K562 (cell line): ENCODE data around the gene LOC128125822.

Experiments
- ATAC-seq: fragments of 200-7000 bp; cut with Tn5 transposase; 3 replicates; pipeline ENCODE4 v1.9.1; 2020; ENCODE audit warnings: moderate library complexity
- BruUV-seq: library from RNA; stranded (reverse); fragments of 400-500 nt; replicated peaks from 2 replicates; lab custom pipeline; 2021; lab: Mats Ljungman, UMichigan
- CTCF ChIA-PET: fragments of 300-600 bp; formaldehyde crosslinking; extraction: SDS; loops from one replicate; lab custom pipeline; 2021; ENCODE audit warnings: low intra/inter-chr PET ratio; lab: Yijun Ruan, JAX
- POLR2A ChIA-PET: fragments of 300-600, 350-650 bp; sonication (Branson Sonifier 250); formaldehyde crosslinking; extraction: SDS; loops from one replicate; lab custom pipeline; 2021; ENCODE audit warnings: antibody characterized with exemption, inconsistent platforms; lab: Yijun Ruan, JAX
- DNase-seq, 4 experiments: peaks; one replicate each; pipeline versions ENCODE4 v3.0.0 to v3.0.0-alpha.2; 2011 to 2018; ENCODE audit warnings: low spot score in 3 of 4, mixed read lengths in 3 of 4; ENCODE audit errors: extremely low read depth in 1 of 4
- FAIRE-seq: peaks from 2 replicates; lab custom pipeline; 2011; peaks lifted over from hg19 to GRCh38; lab: Jason Lieb, UNC
- H2AFZ ChIP-seq: 2 replicates; pipeline ENCODE4 v1.6.0; 2011; ENCODE audit warnings: low read depth, low read length, control low read depth, inconsistent platforms
- H3K27ac ChIP-seq: fragments of 200-600 bp; 3 replicates; pipeline ENCODE4 v1.8.0; 2011; ENCODE audit warnings: low read depth, mild to moderate bottlenecking, control low read depth, inconsistent platforms, low read length, moderate library complexity, mixed read lengths; ENCODE audit errors: extremely low read depth
- H3K27me3 ChIP-seq, 2 experiments: fragments of 300-600 bp in 1 of 2; 2 replicates in 1 of 2; 3 replicates in 1 of 2; pipeline versions ENCODE4 v1.6.0 to v1.8.0; 2011; ENCODE audit warnings: inconsistent platforms in 2 of 2, low read length in 2 of 2, mild to moderate bottlenecking in 1 of 2, mixed read lengths in 1 of 2, moderate library complexity in 1 of 2; ENCODE audit not compliant: control insufficient read depth in 2 of 2, insufficient read depth in 2 of 2
- H3K36me3 ChIP-seq: fragments of 300-600 bp; 3 replicates; pipeline ENCODE4 v1.8.0; 2011; ENCODE audit warnings: mild to moderate bottlenecking, low read length, inconsistent platforms; ENCODE audit not compliant: control insufficient read depth, insufficient read depth
- H3K4me1 ChIP-seq, 2 experiments: fragments of 200-600 bp in 1 of 2; replicated peaks in 1 of 2; 2 replicates in 1 of 2; 3 replicates in 1 of 2; pipeline versions ENCODE4 v1.5.1 to v1.8.0; 2011; ENCODE audit warnings: inconsistent platforms in 2 of 2, low read length in 2 of 2, mild to moderate bottlenecking in 1 of 2, mixed read lengths in 1 of 2, moderate library complexity in 1 of 2; ENCODE audit not compliant: control insufficient read depth in 2 of 2, insufficient read depth in 2 of 2
- H3K4me2 ChIP-seq: 2 replicates; pipeline ENCODE4 v1.6.1; 2011; ENCODE audit warnings: low read length, control low read depth, inconsistent platforms, mixed read lengths; ENCODE audit not compliant: insufficient read depth
- H3K4me3 ChIP-seq: fragments of 200-600 bp; sonication (generic), shearing (Covaris generic); 2 replicates; pipeline ENCODE4 v1.5.1; 2016; ENCODE audit warnings: control low read depth, inconsistent platforms
- H3K79me2 ChIP-seq: fragments of 200-600 bp; 3 replicates; pipeline ENCODE4 v1.8.0; 2011; ENCODE audit warnings: low read length, inconsistent platforms; ENCODE audit not compliant: control insufficient read depth, insufficient read depth
- H3K9ac ChIP-seq, 2 experiments: 2 replicates each; pipeline versions ENCODE4 v1.6.0 to v1.6.1; 2011; ENCODE audit warnings: low read depth in 2 of 2, low read length in 2 of 2, control low read depth in 1 of 2, inconsistent platforms in 1 of 2, mild to moderate bottlenecking in 1 of 2, mixed read lengths in 1 of 2; ENCODE audit not compliant: insufficient read depth in 1 of 2
- H3K9me1 ChIP-seq: one replicate; pipeline ENCODE4 v1.6.0; 2011; ENCODE audit warnings: inconsistent platforms, mild to moderate bottlenecking, low read length, moderate library complexity; ENCODE audit not compliant: control insufficient read depth, insufficient read depth
- H3K9me3 ChIP-seq: replicated peaks from 2 replicates; pipeline ENCODE4 v1.5.1; 2011; ENCODE audit warnings: low read depth, low read length, inconsistent platforms; ENCODE audit not compliant: control insufficient read depth, insufficient read depth
- H4K20me1 ChIP-seq: replicated peaks from 2 replicates; pipeline ENCODE4 v1.6.1; 2011; ENCODE audit warnings: low read length, inconsistent platforms, mixed read lengths; ENCODE audit not compliant: control insufficient read depth, insufficient read depth
- SFPQ ChIP-seq: fragments of 200-400 bp; formaldehyde crosslinking; IDR thresholded peaks from 2 replicates; pipeline ENCODE4 v1.6.1; 2017; ENCODE audit warnings: mild to moderate bottlenecking, low read depth, low read length, moderate library complexity
- TFE3 ChIP-seq: fragments of 450-650 bp; formaldehyde crosslinking; IDR thresholded peaks from 2 replicates; pipeline ENCODE4 v1.4.0; 2020; ENCODE audit warnings: mild to moderate bottlenecking, mixed read lengths
- ZBTB12 ChIP-seq: fragments of 250-450 bp; sonication (Bioruptor Pico); IDR thresholded peaks from 2 replicates; pipeline ENCODE4 v1.4.0; 2020
- ZBTB2 ChIP-seq: fragments of 450-650 bp; IDR thresholded peaks from 2 replicates; pipeline ENCODE4 v1.6.1; 2016; ENCODE audit warnings: antibody characterized with exemption
- ZNF699 ChIP-seq: fragments of 250-450 bp; sonication (Bioruptor Pico); IDR thresholded peaks from 2 replicates; pipeline ENCODE4 v1.8.0; 2021; ENCODE audit warnings: mild to moderate bottlenecking, moderate library complexity; ENCODE audit not compliant: insufficient replicate concordance
- WGBS: fragments of 100-300 bp; shearing (Covaris generic); methylation state at CpG from one replicate; pipeline ENCODE4 v1.1.6; 2016; ENCODE audit warnings: low coverage, mixed read lengths; ENCODE audit not compliant: insufficient coverage; ENCODE audit errors: missing lambda C conversion rate; 5-methylcytosine and 5-hydroxymethylcytosine counted together
- in situ Hi-C: fragments of 300-500 bp; cut with MboI; formaldehyde crosslinking; loops from 4 replicates; pipeline ENCODE4 v1.15.0; 2018; ENCODE audit warnings: inconsistent platforms, mixed read lengths
- intact Hi-C: fragments of 100-400 bp; cut with micrococcal nuclease; formaldehyde crosslinking; loops from 2 replicates; pipeline ENCODE4 v1.14.2; 2022

LOC128125822 gene

GRCh38 chr6:63554782-63555181 is 17.5 kb upstream of the LOC128125822 start (continued):
- TF ChIP-seq SFPQ: no peak
- no peak for TF ChIP-seq TFE3 (CRISPR knock-in tag)
- no peak for TF ChIP-seq ZBTB12 (CRISPR knock-in tag)
- no peak for TF ChIP-seq ZNF699 (CRISPR knock-in tag)

- H3K36me3 ChIP-seq: no peaks in the 10 kb centered on the region
- ATAC-seq (no peak), FAIRE-seq (no peak), DNase-seq (no peak)
- POLR2A ChIA-PET: interaction anchor here (0.9 kb wide), 1 partner anchor 21 kb away, joined by 3 read pairs; no protein-coding TSS in a partner anchor
- no peak overlapping the region for H3K27ac ChIP-seq
- TF ChIP-seq ZBTB2: no peak
- H3K9ac ChIP-seq: no peak overlapping the region
- H3K9me1 ChIP-seq: no peaks in the 10 kb centered on the region
- no peak overlapping the region for H2AFZ ChIP-seq
- no peaks in the 10 kb centered on the region for H4K20me1 ChIP-seq
- no peaks in the 10 kb centered on the region for H3K79me2 ChIP-seq
- no peak overlapping the region for H3K4me3 ChIP-seq
- in situ Hi-C loops (no loop called here), intact Hi-C loops (no loop called here)
- no TSS peak for BruUV-seq
- no peak overlapping the region for H3K4me2 ChIP-seq
- H3K9me3 ChIP-seq: no peaks in the 10 kb centered on the region
- CTCF ChIA-PET: no interaction called here
- H3K27me3 ChIP-seq: peaks cover 0 to 2% of the 10 kb centered on the region in 2 experiments; a peak in 1 of 5 replicates
- WGBS: 0% methylated on average over 4 of the region's 4 CpGs
- no peaks in the 10 kb centered on the region for H3K4me1 ChIP-seq
Observed at GRCh38 chr6:63556369-63556768, 15.9 kb upstream of the LOC128125822 start.
